GM10248 (cell line): ENCODE data around the gene NLRP14.

ENCODE experiments used
- CTCF ChIA-PET: fragments of 300-600 bp; sonication (Branson Sonifier 250); formaldehyde crosslinking; extraction: SDS; loops from one replicate; lab custom pipeline; 2021; ENCODE audit warnings: antibody characterized with exemption; lab: Yijun Ruan, JAX
- POLR2A ChIA-PET: fragments of 350-650 bp; sonication (Branson Sonifier 250); formaldehyde crosslinking; extraction: SDS; loops from one replicate; lab custom pipeline; 2020; ENCODE audit warnings: antibody characterized with exemption; lab: Yijun Ruan, JAX
- DNase-seq: peaks from one replicate; pipeline ENCODE4 v3.0.0; 2012; ENCODE audit errors: extremely low spot score
- CTCF ChIP-seq: IDR thresholded peaks from 2 replicates; pipeline ENCODE4 v1.5.1; 2012; ENCODE audit warnings: mild to moderate bottlenecking, low read depth; ENCODE audit errors: extremely low read depth, missing control alignments, control extremely low read depth

The NLRP14 gene

GRCh38 chr11:6992457-6993417 lies 27.5 kb upstream of the NLRP14 start:
- CTCF ChIA-PET, result interaction anchor here (0.7 to 1.4 kb wide), 3 partner anchors 8 to 50 kb away, joined by 3 to 4 read pairs (median 3); no protein-coding TSS in a partner anchor
- DNase-seq, result no peak
- POLR2A ChIA-PET, result no interaction called here
- no peak for TF ChIP-seq CTCF

GRCh38 chr11:6995703-6996102 lies 24.6 kb upstream of the NLRP14 start:
- POLR2A ChIA-PET, result no interaction called here
- CTCF ChIA-PET, result no interaction called here
- DNase-seq, result no peak
- TF ChIP-seq CTCF, result no peak

GRCh38 chr11:7004482-7004881 lies 15.8 kb upstream of the NLRP14 start:
- no peak for DNase-seq
- CTCF ChIA-PET, result interaction anchor here (0.7 to 0.8 kb wide), 2 partner anchors 17 to 192 kb away, joined by 3 read pairs; no protein-coding TSS in a partner anchor
- no peak for TF ChIP-seq CTCF
- POLR2A ChIA-PET, result no interaction called here

- no peak for TF ChIP-seq CTCF
- POLR2A ChIA-PET, result no interaction called here
- DNase-seq, result no peak
- CTCF ChIA-PET, result interaction anchor here (1.3 kb wide), 1 partner anchor 482 kb away, joined by 3 read pairs; no protein-coding TSS in a partner anchor
These were observed 6.2 kb upstream of the NLRP14 start for GRCh38 chr11:7014118-7014517.

- ChIA-PET POLR2A (no interaction called here), CTCF (interaction anchor here (1.4 kb wide), 1 partner anchor 203 kb away, joined by 7 read pairs; no protein-coding TSS in a partner anchor)
- no peak for DNase-seq
- no peak for TF ChIP-seq CTCF
These were observed 4.3 kb upstream of the NLRP14 start for GRCh38 chr11:7016011-7016410.

GRCh38 chr11:7019500-7020182 lies 638 bp upstream of the NLRP14 start:
- CTCF ChIA-PET, result interaction anchor here (1.2 to 3.4 kb wide), 2 partner anchors 9 to 207 kb away, joined by 6 to 10 read pairs; no protein-coding TSS in a partner anchor
- no peak for TF ChIP-seq CTCF

More at GRCh38 chr11:7019500-7020182, 638 bp upstream of the NLRP14 start:
- DNase-seq, result no peak
- POLR2A ChIA-PET, result no interaction called here
